ENCODE data around the gene FUS.

- TF ChIP-seq ZFP3 (CRISPR knock-in tag; IDR thresholded peaks at IDR 0.05) = no peak
- no peak for TF ChIP-seq PATZ1 (CRISPR knock-in tag; IDR thresholded peaks at IDR 0.05; ENCODE audit: borderline replicate concordance)
- TF ChIP-seq CREB5 (CRISPR knock-in tag; IDR thresholded peaks at IDR 0.05; ENCODE audit: low read depth) = no peak
- no peak for TF ChIP-seq ZC3H10 (CRISPR knock-in tag; IDR thresholded peaks at IDR 0.05)
- no peak for TF ChIP-seq ISL1 (CRISPR knock-in tag; IDR thresholded peaks at IDR 0.05)
- TF ChIP-seq CSDC2 (CRISPR knock-in tag; IDR thresholded peaks at IDR 0.05) = no peak
- TF ChIP-seq RARB (CRISPR knock-in tag; IDR thresholded peaks at IDR 0.05) = no peak
- no peak for TF ChIP-seq CSRNP3 (CRISPR knock-in tag; IDR thresholded peaks at IDR 0.05)
- no peak for TF ChIP-seq TCF4 (CRISPR knock-in tag; IDR thresholded peaks at IDR 0.05; ENCODE audit: borderline replicate concordance)
- no peak for TF ChIP-seq ZNF8 (CRISPR knock-in tag; IDR thresholded peaks at IDR 0.05)
Observed at GRCh38 chr16:31193874-31194273, 13.9 kb downstream of the FUS start.
